ENCODE results near the gene WDFY4. TPM values are rescaled to one million over a fixed set of nuclear protein-coding genes. Genes with fewer than 3 reads are reported as not detected.

Gene WDFY4
- polyA plus RNA-seq, 1 donor from 2014 or later: not detected

DNA sequence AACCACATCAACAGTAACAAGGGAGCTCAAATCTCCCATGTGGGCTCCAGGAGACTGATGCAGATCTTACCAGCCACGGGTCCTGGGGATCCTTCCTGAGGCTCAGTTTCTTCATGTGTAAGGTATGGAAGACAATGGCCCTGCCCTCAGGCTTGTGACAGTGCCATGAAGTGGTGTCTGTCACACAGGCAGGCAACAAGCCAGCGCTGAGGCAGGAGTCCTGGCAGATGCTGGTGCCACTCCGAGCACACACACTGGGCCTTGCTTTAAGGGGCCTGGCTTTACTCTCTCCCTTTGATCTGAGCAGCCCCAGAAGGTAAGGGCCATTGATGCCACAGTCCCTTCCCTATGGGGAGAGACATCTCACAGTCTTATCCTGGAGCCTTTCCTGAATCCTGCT lies 283.4 kb downstream of the WDFY4 start:
- Histone ChIP-seq H2AFZ (ENCODE audit: low read depth, low read length) (no peak overlapping the region), H3K27me3 (ENCODE audit: insufficient read depth, low read depth, low read length) (no peaks in the 10 kb centered on the region), H3K79me2 (replicated peaks; ENCODE audit: insufficient read depth, low read length) (no peaks in the 10 kb centered on the region), H4K20me1 (ENCODE audit: insufficient read depth) (no peaks in the 10 kb centered on the region), H3K9ac (ENCODE audit: low read length) (no peak overlapping the region), H3K36me3 (ENCODE audit: insufficient read depth, low read length) (no peaks in the 10 kb centered on the region), H3K27ac (ENCODE audit: low read length) (no peak overlapping the region), H3K9me2 (ENCODE audit: insufficient read depth, low read length) (no peaks in the 10 kb centered on the region), H3K4me2 (ENCODE audit: low read length) (no peak overlapping the region), H3F3A (ENCODE audit: insufficient read depth, low read length, poor library complexity, severe bottlenecking) (no peaks in the 10 kb centered on the region), H3K4me3 (ENCODE audit: low read length) (no peak overlapping the region), H3K9me3 (ENCODE audit: low read length) (no peaks in the 10 kb centered on the region)
- no peak for TF ChIP-seq EP300 (conservative IDR thresholded peaks at IDR 0.05; ENCODE audit: poor library complexity, severe bottlenecking)
- TF ChIP-seq, protein P1, sequence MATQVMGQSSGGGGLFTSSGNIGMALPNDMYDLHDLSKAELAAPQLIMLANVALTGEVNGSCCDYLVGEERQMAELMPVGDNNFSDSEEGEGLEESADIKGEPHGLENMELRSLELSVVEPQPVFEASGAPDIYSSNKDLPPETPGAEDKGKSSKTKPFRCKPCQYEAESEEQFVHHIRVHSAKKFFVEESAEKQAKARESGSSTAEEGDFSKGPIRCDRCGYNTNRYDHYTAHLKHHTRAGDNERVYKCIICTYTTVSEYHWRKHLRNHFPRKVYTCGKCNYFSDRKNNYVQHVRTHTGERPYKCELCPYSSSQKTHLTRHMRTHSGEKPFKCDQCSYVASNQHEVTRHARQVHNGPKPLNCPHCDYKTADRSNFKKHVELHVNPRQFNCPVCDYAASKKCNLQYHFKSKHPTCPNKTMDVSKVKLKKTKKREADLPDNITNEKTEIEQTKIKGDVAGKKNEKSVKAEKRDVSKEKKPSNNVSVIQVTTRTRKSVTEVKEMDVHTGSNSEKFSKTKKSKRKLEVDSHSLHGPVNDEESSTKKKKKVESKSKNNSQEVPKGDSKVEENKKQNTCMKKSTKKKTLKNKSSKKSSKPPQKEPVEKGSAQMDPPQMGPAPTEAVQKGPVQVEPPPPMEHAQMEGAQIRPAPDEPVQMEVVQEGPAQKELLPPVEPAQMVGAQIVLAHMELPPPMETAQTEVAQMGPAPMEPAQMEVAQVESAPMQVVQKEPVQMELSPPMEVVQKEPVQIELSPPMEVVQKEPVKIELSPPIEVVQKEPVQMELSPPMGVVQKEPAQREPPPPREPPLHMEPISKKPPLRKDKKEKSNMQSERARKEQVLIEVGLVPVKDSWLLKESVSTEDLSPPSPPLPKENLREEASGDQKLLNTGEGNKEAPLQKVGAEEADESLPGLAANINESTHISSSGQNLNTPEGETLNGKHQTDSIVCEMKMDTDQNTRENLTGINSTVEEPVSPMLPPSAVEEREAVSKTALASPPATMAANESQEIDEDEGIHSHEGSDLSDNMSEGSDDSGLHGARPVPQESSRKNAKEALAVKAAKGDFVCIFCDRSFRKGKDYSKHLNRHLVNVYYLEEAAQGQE (IDR thresholded peaks at IDR 0.05; ENCODE audit: borderline replicate concordance): no peak
- TF ChIP-seq TAF1 (IDR thresholded peaks at IDR 0.05; ENCODE audit: low read depth): no peak
- TF ChIP-seq RAD21 (conservative IDR thresholded peaks at IDR 0.05): no peak
- TF ChIP-seq SMC3 (conservative IDR thresholded peaks at IDR 0.05; ENCODE audit: poor library complexity): no peak
- no peak for TF ChIP-seq EZH2 (IDR thresholded peaks at IDR 0.05; ENCODE audit: borderline replicate concordance, insufficient read depth, low read length, poor library complexity, severe bottlenecking)
- TF ChIP-seq, protein P2, sequence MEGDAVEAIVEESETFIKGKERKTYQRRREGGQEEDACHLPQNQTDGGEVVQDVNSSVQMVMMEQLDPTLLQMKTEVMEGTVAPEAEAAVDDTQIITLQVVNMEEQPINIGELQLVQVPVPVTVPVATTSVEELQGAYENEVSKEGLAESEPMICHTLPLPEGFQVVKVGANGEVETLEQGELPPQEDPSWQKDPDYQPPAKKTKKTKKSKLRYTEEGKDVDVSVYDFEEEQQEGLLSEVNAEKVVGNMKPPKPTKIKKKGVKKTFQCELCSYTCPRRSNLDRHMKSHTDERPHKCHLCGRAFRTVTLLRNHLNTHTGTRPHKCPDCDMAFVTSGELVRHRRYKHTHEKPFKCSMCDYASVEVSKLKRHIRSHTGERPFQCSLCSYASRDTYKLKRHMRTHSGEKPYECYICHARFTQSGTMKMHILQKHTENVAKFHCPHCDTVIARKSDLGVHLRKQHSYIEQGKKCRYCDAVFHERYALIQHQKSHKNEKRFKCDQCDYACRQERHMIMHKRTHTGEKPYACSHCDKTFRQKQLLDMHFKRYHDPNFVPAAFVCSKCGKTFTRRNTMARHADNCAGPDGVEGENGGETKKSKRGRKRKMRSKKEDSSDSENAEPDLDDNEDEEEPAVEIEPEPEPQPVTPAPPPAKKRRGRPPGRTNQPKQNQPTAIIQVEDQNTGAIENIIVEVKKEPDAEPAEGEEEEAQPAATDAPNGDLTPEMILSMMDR (IDR thresholded peaks at IDR 0.05; ENCODE audit: poor library complexity, severe bottlenecking): no peak
- no peak for TF ChIP-seq POLR2AphosphoS5 (IDR thresholded peaks at IDR 0.05)
- no peak for TF ChIP-seq MXI1 (conservative IDR thresholded peaks at IDR 0.05; ENCODE audit: poor library complexity, severe bottlenecking)

GRCh38 chr10:48970046-48970445 lies 285.4 kb downstream of the WDFY4 start:
- Histone ChIP-seq H3K9me2 (ENCODE audit: insufficient read depth, low read length) (no peaks in the 10 kb centered on the region), H3K36me3 (ENCODE audit: insufficient read depth, low read length) (no peaks in the 10 kb centered on the region), H3K4me2 (ENCODE audit: low read length) (no peak overlapping the region), H3K27ac (ENCODE audit: low read length) (no peak overlapping the region), H2AFZ (ENCODE audit: low read depth, low read length) (no peak overlapping the region), H3K9ac (ENCODE audit: low read length) (no peak overlapping the region), H4K20me1 (ENCODE audit: insufficient read depth) (no peaks in the 10 kb centered on the region), H3K79me2 (replicated peaks; ENCODE audit: insufficient read depth, low read length) (no peaks in the 10 kb centered on the region), H3K27me3 (ENCODE audit: insufficient read depth, low read depth, low read length) (no peaks in the 10 kb centered on the region), H3K9me3 (ENCODE audit: low read length) (no peaks in the 10 kb centered on the region), H3K4me3 (ENCODE audit: low read length) (no peak overlapping the region), H3F3A (ENCODE audit: insufficient read depth, low read length, poor library complexity, severe bottlenecking) (no peaks in the 10 kb centered on the region)
- TF ChIP-seq POLR2AphosphoS5 (IDR thresholded peaks at IDR 0.05): no peak
- TF ChIP-seq, protein P1 (IDR thresholded peaks at IDR 0.05; ENCODE audit: borderline replicate concordance): no peak
- TF ChIP-seq, protein P2 (IDR thresholded peaks at IDR 0.05; ENCODE audit: poor library complexity, severe bottlenecking): no peak
